Right lobe of liver (tissue), 6 donors: ENCODE measurements around the gene FBXL14. TPM values are rescaled to one million over a fixed set of nuclear protein-coding genes. Genes with fewer than 3 reads are reported as not detected.
"Not testable (repeated sequence)": the region's sequence is repeated elsewhere in the genome, so short reads cannot be mapped to it uniquely, and the experiment has no call there.

Experiments used
- ATAC-seq, 4 donors: fragments of 200-7000 bp; cut with Tn5 transposase; one replicate each; pipeline ENCODE4 v1.9.1; 2020; ENCODE audit warnings: mild to moderate bottlenecking in 4 of 4, moderate library complexity in 4 of 4
- DNase-seq, 3 donors: peaks; one replicate each; pipeline ENCODE4 v3.0.0-alpha.2; 2020
- H3K27ac ChIP-seq, 3 donors: fragments of 200-600 bp; one replicate each; pipeline ENCODE4 v1.8.0; 2022
- H3K27me3 ChIP-seq, 2 donors: fragments of 200-600 bp; one replicate each; pipeline ENCODE4 v1.8.0; 2022
- H3K36me3 ChIP-seq, 4 donors: fragments of 200-600 bp; sonication (generic) in 1 of 4; one replicate each; pipeline versions ENCODE4 v1.5.1 to v1.8.0; 2017 to 2022; ENCODE audit warnings: control low read depth in 1 of 4
- H3K4me1 ChIP-seq, 4 donors: fragments of 200-600 bp; sonication (generic) in 1 of 4; one replicate each; pipeline versions ENCODE4 v1.5.1 to v1.8.0; 2017 to 2022; ENCODE audit warnings: control low read depth in 1 of 4
- H3K4me3 ChIP-seq, 3 donors: fragments of 200-600 bp; one replicate each; pipeline ENCODE4 v1.8.0; 2022
- H3K9me3 ChIP-seq, 4 donors: fragments of 200-600 bp; sonication (generic) in 1 of 4; one replicate each; pipeline versions ENCODE4 v1.5.1 to v1.8.0; 2017 to 2022; ENCODE audit warnings: control low read depth in 1 of 4
- CTCF ChIP-seq, 4 donors: fragments of 200-600 bp in 3 of 4; fragments of 450-650 bp in 1 of 4; IDR thresholded peaks; one replicate each; pipeline versions ENCODE4 v1.5.1 to v1.8.0; 2016 to 2022; ENCODE audit warnings: antibody characterized with exemption in 4 of 4, mild to moderate bottlenecking in 2 of 4
- POLR2A ChIP-seq: fragments of 450-650 bp; IDR thresholded peaks from one replicate; pipeline ENCODE4 v1.6.1; 2017; ENCODE audit warnings: antibody characterized with exemption, mild to moderate bottlenecking
- WGBS: methylation state at CpG from one replicate; pipeline ENCODE4 v1.1.6; 2018; ENCODE audit warnings: low coverage, low lambda C conversion rate; ENCODE audit not compliant: insufficient coverage; ENCODE audit errors: missing lambda C conversion rate; 5-methylcytosine and 5-hydroxymethylcytosine counted together
- intact Hi-C, 2 donors: fragments of 100-400 bp; cut with DNase I; formaldehyde crosslinking; loops; one replicate each; pipeline versions ENCODE4 v1.11.2 to v1.14.1; 2022
- total RNA-seq, 6 experiments: library from RNA; depleted of rRNA in 2 of 6; stranded (reverse); fragments of >200 nt in 2 of 6; fragmentation: NEBNext Ultra II Directional in 3 of 6; extraction: Animal tissue kit (Norgen Biotek cat#: 25700) in 3 of 6; gene quantifications; one replicate each; pipeline versions ENCODE4 v1.1.0 to v1.2.4, GENCODE V29; 2016 to 2023
- donor health status: DM: no; HTN: yes; CAD: no.
- donor health status: DM: no; HTN: no; CAD: no.
- donor health status: DM: no; HTN: no; CAD: no.
- donor health status: DM: no; HTN: yes; CAD: no.
- donor health status: DM: no; HTN: yes; CAD: no.

Gene FBXL14
- total RNA-seq, 6 experiments from 2014 or later, result 4.7 to 6.8 (median 5.4) TPM

GRCh38 chr12:1605129-1606020 is 11.0 kb upstream of the FBXL14 start:
- Histone ChIP-seq H3K4me1 (peaks cover 0 to 42% (median 4%) of the 10 kb centered on the region in 4 donors), H3K9me3 (no peaks in the 10 kb centered on the region), H3K4me3 (peak overlapping the region; percentile 36 to 56 (median 40)), H3K27me3 (no peaks in the 10 kb centered on the region), H3K36me3 (no peaks in the 10 kb centered on the region), H3K27ac (peak overlapping the region; percentile 90 to 94 (median 94))
- peak; percentile 75 to 84 (median 76) for TF ChIP-seq CTCF (IDR thresholded peaks at IDR 0.05)
- TF ChIP-seq POLR2A, result no peak
- DNase-seq (peak; percentile 62 to 81 (median 73)), ATAC-seq (peak; percentile 75 to 84 (median 78))
- WGBS, result 2% methylated on average over 16 of the region's 22 CpGs
- intact Hi-C loops, result no loop called here

- Histone ChIP-seq H3K36me3 (no peaks in the 10 kb centered on the region), H3K27ac (no peak overlapping the region), H3K9me3 (no peaks in the 10 kb centered on the region), H3K4me1 (peaks cover 0 to 34% (median 4%) of the 10 kb centered on the region in 4 donors), H3K4me3 (no peak overlapping the region), H3K27me3 (no peaks in the 10 kb centered on the region)
- no peak for TF ChIP-seq CTCF (IDR thresholded peaks at IDR 0.05)
- TF ChIP-seq POLR2A, result no peak
- 41% methylated on average over 3 of the region's 3 CpGs for WGBS
- intact Hi-C loops, result no loop called here
- DNase-seq (no peak), ATAC-seq (no peak)
Observed at GRCh38 chr12:1604464-1604863, 10.1 kb upstream of the FBXL14 start.

GRCh38 chr12:1603269-1603993 is 9.1 kb upstream of the FBXL14 start:
- no peak for ATAC-seq
- no peak for TF ChIP-seq POLR2A
- no peak for TF ChIP-seq CTCF (IDR thresholded peaks at IDR 0.05)
- H3K4me3 ChIP-seq, result no peak overlapping the region
- WGBS, result 85% methylated on average over 7 of the region's 7 CpGs
- H3K9me3 ChIP-seq, result no peaks in the 10 kb centered on the region
- intact Hi-C loops, result no loop called here
- no peaks in the 10 kb centered on the region for H3K27me3 ChIP-seq
- no peak for DNase-seq
- no peak overlapping the region for H3K27ac ChIP-seq
- peaks cover 0 to 24% (median 4%) of the 10 kb centered on the region in 4 donors for H3K4me1 ChIP-seq
- H3K36me3 ChIP-seq, result no peaks in the 10 kb centered on the region

- H3K27me3 ChIP-seq, DNase-seq, intact Hi-C loops, H3K4me3 ChIP-seq, ATAC-seq, H3K27ac ChIP-seq, H3K36me3 ChIP-seq, H3K9me3 ChIP-seq: not testable (repeated sequence)
- H3K4me1 ChIP-seq, result peaks cover 0 to 16% (median 4%) of the 10 kb centered on the region in 4 donors
- WGBS, result 92% methylated on average over 6 of the region's 9 CpGs
Observed at GRCh38 chr12:1602706-1603105, 8.3 kb upstream of the FBXL14 start.

GRCh38 chr12:1598757-1599156 is 4.4 kb upstream of the FBXL14 start:
- DNase-seq, result no peak
- no peaks in the 10 kb centered on the region for H3K9me3 ChIP-seq
- intact Hi-C loops, result no loop called here
- ATAC-seq, result no peak
- H3K27ac ChIP-seq, result no peak overlapping the region
- TF ChIP-seq POLR2A (no peak), CTCF (IDR thresholded peaks at IDR 0.05) (no peak)
- H3K27me3 ChIP-seq, result no peaks in the 10 kb centered on the region
- H3K4me3 ChIP-seq, result no peak overlapping the region
- no peaks in the 10 kb centered on the region for H3K4me1 ChIP-seq
- H3K36me3 ChIP-seq, result no peaks in the 10 kb centered on the region
- WGBS, result 92% methylated on average over 3 of the region's 3 CpGs
